Esophagus muscularis mucosa (tissue), 3 donors: ENCODE results near the gene HES4.

Experiments
- POLR2AphosphoS5 ChIP-seq, 2 donors: sonication (generic); formaldehyde crosslinking; IDR thresholded peaks; one replicate each; pipeline ENCODE4 v1.6.1; 2017; ENCODE audit warnings: antibody characterized with exemption in 2 of 2
- TF ChIP-seq, protein P1 (sequence below), 3 experiments: fragments of 200-600 bp in 2 of 3; fragments of 450-650 bp in 1 of 3; sonication (generic) in 2 of 3; IDR thresholded peaks; one replicate each; pipeline ENCODE4 v1.5.1; 2017 to 2019; ENCODE audit warnings: antibody characterized with exemption in 3 of 3, mild to moderate bottlenecking in 2 of 3, moderate library complexity in 1 of 3

DNA sequence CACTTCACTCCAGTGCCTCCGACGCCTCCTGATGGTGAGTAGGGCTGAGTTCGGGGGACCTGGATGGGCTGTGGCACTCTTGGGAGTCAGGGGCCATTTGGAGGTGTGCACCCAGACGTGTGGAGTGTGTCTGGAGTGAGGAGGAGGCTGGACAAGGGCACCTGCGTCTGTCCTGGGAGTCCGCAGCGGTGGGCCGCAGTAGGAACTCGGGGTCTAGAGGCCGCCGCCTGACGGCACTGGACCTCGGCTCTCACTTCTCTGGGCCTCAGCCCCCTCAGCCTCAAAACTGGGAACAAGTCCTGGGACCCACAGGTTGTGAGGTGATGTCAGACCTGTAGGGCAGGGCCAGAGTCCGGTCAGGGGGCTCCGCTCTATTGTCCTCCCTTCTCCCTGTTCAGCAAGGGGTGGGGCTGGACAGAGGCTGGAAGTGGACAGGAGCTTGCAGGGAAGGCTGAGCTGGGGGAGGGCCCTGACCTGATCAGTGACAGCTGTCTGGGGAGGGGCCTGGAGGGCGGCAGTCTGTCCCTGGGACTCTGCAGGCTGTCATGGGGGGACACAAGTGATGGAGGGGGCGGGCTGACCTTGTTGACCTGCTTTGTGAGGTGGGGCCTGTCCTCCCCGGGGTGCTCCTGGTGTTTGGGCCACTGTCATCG lies 35.5 kb upstream of the HES4 start:
- TF ChIP-seq, protein P1, sequence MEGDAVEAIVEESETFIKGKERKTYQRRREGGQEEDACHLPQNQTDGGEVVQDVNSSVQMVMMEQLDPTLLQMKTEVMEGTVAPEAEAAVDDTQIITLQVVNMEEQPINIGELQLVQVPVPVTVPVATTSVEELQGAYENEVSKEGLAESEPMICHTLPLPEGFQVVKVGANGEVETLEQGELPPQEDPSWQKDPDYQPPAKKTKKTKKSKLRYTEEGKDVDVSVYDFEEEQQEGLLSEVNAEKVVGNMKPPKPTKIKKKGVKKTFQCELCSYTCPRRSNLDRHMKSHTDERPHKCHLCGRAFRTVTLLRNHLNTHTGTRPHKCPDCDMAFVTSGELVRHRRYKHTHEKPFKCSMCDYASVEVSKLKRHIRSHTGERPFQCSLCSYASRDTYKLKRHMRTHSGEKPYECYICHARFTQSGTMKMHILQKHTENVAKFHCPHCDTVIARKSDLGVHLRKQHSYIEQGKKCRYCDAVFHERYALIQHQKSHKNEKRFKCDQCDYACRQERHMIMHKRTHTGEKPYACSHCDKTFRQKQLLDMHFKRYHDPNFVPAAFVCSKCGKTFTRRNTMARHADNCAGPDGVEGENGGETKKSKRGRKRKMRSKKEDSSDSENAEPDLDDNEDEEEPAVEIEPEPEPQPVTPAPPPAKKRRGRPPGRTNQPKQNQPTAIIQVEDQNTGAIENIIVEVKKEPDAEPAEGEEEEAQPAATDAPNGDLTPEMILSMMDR (IDR thresholded peaks at IDR 0.05), result no peak
- no peak for TF ChIP-seq POLR2AphosphoS5 (IDR thresholded peaks at IDR 0.05)
